Measurements from ENCODE around the gene ZNF335.

Gene ZNF335

DNA sequence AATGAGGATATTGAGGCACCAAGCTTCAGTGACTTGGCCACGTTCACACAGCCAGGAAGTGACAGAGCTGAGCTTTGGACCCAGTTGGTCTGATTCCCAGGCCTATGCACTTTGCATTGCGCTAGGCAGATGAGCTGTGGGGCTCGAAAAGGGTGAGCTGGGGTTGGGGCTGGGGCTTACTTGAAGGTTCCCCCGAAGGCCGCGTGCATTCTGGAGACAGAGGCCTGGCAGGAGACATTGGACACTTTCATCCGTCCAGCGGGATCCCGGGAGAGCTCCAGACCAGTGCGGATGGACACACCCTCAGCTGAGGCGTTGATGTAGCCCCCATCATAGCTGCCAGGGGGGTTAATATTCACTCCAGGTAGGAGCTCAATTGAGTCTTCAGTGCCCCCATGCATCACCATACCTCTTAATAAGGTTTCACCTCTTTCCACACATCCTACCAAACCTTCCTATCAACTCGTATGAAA is 62.6 kb downstream of the ZNF335 start:
- no peaks in the 10 kb centered on the region for H3F3A ChIP-seq (ENCODE audit: low read depth)
- H3K4me2 ChIP-seq (ENCODE audit: low read depth, low read length, poor library complexity, severe bottlenecking), result no peak overlapping the region
- no peak overlapping the region for H3K4me3 ChIP-seq (ENCODE audit: low read length, poor library complexity, severe bottlenecking)
- no peaks in the 10 kb centered on the region for H3K9me2 ChIP-seq (replicated peaks; ENCODE audit: low read depth, low read length)
- no peaks in the 10 kb centered on the region for H3K9me3 ChIP-seq (ENCODE audit: insufficient read depth, low read depth, low read length)
- no peak overlapping the region for H3K9ac ChIP-seq (ENCODE audit: low read depth, low read length, poor library complexity, severe bottlenecking)
- TF ChIP-seq EZH2phosphoT487 (IDR thresholded peaks at IDR 0.05; ENCODE audit: borderline replicate concordance), result no peak
- TF ChIP-seq, protein P1, sequence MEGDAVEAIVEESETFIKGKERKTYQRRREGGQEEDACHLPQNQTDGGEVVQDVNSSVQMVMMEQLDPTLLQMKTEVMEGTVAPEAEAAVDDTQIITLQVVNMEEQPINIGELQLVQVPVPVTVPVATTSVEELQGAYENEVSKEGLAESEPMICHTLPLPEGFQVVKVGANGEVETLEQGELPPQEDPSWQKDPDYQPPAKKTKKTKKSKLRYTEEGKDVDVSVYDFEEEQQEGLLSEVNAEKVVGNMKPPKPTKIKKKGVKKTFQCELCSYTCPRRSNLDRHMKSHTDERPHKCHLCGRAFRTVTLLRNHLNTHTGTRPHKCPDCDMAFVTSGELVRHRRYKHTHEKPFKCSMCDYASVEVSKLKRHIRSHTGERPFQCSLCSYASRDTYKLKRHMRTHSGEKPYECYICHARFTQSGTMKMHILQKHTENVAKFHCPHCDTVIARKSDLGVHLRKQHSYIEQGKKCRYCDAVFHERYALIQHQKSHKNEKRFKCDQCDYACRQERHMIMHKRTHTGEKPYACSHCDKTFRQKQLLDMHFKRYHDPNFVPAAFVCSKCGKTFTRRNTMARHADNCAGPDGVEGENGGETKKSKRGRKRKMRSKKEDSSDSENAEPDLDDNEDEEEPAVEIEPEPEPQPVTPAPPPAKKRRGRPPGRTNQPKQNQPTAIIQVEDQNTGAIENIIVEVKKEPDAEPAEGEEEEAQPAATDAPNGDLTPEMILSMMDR (conservative IDR thresholded peaks at IDR 0.05; ENCODE audit: low read length), result no peak
- no peaks in the 10 kb centered on the region for H3K36me3 ChIP-seq (ENCODE audit: insufficient read depth, low read length)
- no peaks in the 10 kb centered on the region for H4K20me1 ChIP-seq (ENCODE audit: insufficient read depth, low read length, poor library complexity, severe bottlenecking)
- H3K27me3 ChIP-seq (ENCODE audit: insufficient read depth, low read length, poor library complexity, severe bottlenecking), result no peaks in the 10 kb centered on the region
- peaks cover 13% of the 10 kb centered on the region for H3K4me1 ChIP-seq (ENCODE audit: insufficient read depth, low read length, poor library complexity, severe bottlenecking)
- H2AFZ ChIP-seq (ENCODE audit: low read length), result no peak overlapping the region
- no peaks in the 10 kb centered on the region for H3K79me2 ChIP-seq (ENCODE audit: insufficient read depth, low read length)

DNA sequence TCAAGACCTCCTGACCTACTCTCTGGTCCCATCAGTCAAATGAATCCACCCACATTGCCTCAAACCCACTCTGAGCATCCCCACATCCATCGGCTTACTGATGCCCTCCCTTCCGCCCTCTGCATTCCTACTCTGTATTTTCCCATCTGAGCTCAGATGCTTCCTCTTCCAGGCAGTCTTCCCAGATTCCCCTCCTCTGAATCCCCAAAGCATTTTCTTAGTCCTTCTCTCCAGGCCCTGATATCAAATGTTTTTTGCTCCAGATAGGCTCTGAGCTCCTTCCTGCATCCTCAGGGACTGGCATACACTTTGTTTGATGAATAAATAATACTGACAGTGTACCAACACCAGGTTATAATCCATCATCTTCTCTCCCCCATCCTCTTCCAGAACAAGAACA is 63.9 kb downstream of the ZNF335 start:
- no peak overlapping the region for H3K4me3 ChIP-seq (ENCODE audit: low read length, poor library complexity, severe bottlenecking)
- H3K9ac ChIP-seq (ENCODE audit: low read depth, low read length, poor library complexity, severe bottlenecking), result no peak overlapping the region
- no peaks in the 10 kb centered on the region for H3K36me3 ChIP-seq (ENCODE audit: insufficient read depth, low read length)
- H3K27me3 ChIP-seq (ENCODE audit: insufficient read depth, low read length, poor library complexity, severe bottlenecking), result no peaks in the 10 kb centered on the region
- no peaks in the 10 kb centered on the region for H3K9me2 ChIP-seq (replicated peaks; ENCODE audit: low read depth, low read length)
- H3K9me3 ChIP-seq (ENCODE audit: insufficient read depth, low read depth, low read length), result no peaks in the 10 kb centered on the region
- no peaks in the 10 kb centered on the region for H3F3A ChIP-seq (ENCODE audit: low read depth)
- no peak overlapping the region for H3K4me2 ChIP-seq (ENCODE audit: low read depth, low read length, poor library complexity, severe bottlenecking)
- no peak overlapping the region for H2AFZ ChIP-seq (ENCODE audit: low read length)
- H4K20me1 ChIP-seq (ENCODE audit: insufficient read depth, low read length, poor library complexity, severe bottlenecking), result no peaks in the 10 kb centered on the region
- H3K79me2 ChIP-seq (ENCODE audit: insufficient read depth, low read length), result no peaks in the 10 kb centered on the region
- TF ChIP-seq, protein P1 (conservative IDR thresholded peaks at IDR 0.05; ENCODE audit: low read length), result no peak
- no peak for TF ChIP-seq EZH2phosphoT487 (IDR thresholded peaks at IDR 0.05; ENCODE audit: borderline replicate concordance)
- H3K4me1 ChIP-seq (ENCODE audit: insufficient read depth, low read length, poor library complexity, severe bottlenecking), result peaks cover 13% of the 10 kb centered on the region

DNA sequence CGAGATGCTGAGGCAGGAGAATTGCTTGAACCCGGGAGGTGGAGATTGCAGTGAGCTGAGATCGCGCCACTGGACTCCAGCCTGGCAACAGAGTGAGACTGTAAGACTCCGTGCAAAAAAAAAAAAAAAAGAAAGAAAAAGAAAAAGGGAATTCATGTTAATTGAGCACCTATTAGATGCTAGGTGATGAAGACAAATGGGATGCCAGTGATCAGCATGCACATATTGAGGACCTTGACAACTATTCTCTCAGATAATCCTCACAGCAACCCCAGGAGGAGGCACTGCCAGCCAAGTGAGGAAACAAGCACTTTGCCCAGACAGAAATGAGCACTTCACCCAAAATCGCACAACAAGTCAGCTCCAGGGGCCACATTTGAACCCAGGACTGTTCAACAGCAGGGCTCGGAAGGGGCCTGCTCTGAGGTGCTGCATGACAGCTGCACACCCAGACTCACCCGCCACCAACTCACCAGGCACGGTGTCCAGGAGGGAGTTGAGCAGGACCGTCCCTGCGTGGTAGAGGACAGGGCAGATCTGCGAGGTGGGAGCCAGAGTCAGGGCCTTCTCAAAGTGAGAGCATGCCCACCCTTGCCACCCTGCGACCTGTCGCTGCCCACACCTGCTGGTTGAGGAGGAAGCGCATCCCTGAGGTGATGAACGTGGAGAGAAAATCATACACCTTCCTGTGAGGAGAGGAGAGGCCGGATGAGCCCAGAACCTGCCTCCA is 64.6 kb downstream of the ZNF335 start:
- no peak overlapping the region for H2AFZ ChIP-seq (ENCODE audit: low read length)
- H3K27me3 ChIP-seq (ENCODE audit: insufficient read depth, low read length, poor library complexity, severe bottlenecking), result no peaks in the 10 kb centered on the region
- H3K79me2 ChIP-seq (ENCODE audit: insufficient read depth, low read length), result no peaks in the 10 kb centered on the region
- no peaks in the 10 kb centered on the region for H4K20me1 ChIP-seq (ENCODE audit: insufficient read depth, low read length, poor library complexity, severe bottlenecking)
- H3K4me2 ChIP-seq (ENCODE audit: low read depth, low read length, poor library complexity, severe bottlenecking), result no peak overlapping the region
- no peaks in the 10 kb centered on the region for H3F3A ChIP-seq (ENCODE audit: low read depth)
- H3K4me3 ChIP-seq (ENCODE audit: low read length, poor library complexity, severe bottlenecking), result no peak overlapping the region
- no peaks in the 10 kb centered on the region for H3K36me3 ChIP-seq (ENCODE audit: insufficient read depth, low read length)
- no peaks in the 10 kb centered on the region for H3K9me3 ChIP-seq (ENCODE audit: insufficient read depth, low read depth, low read length)
- no peaks in the 10 kb centered on the region for H3K9me2 ChIP-seq (replicated peaks; ENCODE audit: low read depth, low read length)
- H3K4me1 ChIP-seq (ENCODE audit: insufficient read depth, low read length, poor library complexity, severe bottlenecking), result peaks cover 13% of the 10 kb centered on the region
- no peak overlapping the region for H3K9ac ChIP-seq (ENCODE audit: low read depth, low read length, poor library complexity, severe bottlenecking)
- TF ChIP-seq EZH2phosphoT487 (IDR thresholded peaks at IDR 0.05; ENCODE audit: borderline replicate concordance), result no peak
- TF ChIP-seq, protein P1 (conservative IDR thresholded peaks at IDR 0.05; ENCODE audit: low read length), result no peak

Measured in Loucy (cell line).